ENCODE results near the gene CCDC197.

CCDC197 gene

DNA sequence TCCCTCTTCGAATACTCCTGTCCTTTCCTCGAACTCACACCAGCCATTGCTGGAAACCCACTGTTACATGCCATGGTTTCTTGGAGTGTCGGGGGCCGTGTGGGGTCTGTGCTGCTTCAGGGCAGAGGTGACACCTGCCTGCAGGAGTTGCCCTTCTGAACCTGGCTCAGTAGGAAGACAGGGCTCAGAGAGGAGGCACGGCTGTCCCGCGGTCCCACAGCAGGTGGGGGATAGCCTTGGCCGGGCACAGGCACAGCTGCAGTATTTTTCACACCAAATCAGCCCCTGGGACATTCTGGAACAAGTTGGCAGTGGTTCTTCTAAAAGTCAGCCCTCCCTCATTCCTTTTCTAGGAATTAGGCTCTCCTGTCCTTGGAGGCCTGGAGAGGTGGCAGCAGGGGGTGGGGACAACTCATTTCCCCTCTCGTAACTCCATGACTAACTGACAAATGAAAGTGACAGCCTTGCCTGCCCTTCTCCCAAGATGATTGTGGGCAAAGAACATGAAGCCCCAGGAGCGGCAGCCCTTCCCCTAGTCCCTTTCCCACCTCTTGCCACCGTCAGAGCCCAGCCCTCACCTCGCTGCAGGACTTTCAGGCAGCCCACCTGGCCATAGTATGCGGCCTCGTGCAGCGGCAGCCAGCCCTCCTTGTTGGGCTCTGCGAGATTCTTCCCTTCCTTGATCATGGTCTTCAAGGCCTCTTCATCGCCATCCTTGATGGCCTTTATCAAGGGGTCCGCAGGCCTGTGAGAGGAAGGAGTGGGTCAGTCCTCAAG, 43.2 kb upstream of the CCDC197 start:
- no peak overlapping the region for H3K27ac ChIP-seq
- no peak for TF ChIP-seq ZFX (IDR thresholded peaks at IDR 0.05)
- TF ChIP-seq, protein P1, sequence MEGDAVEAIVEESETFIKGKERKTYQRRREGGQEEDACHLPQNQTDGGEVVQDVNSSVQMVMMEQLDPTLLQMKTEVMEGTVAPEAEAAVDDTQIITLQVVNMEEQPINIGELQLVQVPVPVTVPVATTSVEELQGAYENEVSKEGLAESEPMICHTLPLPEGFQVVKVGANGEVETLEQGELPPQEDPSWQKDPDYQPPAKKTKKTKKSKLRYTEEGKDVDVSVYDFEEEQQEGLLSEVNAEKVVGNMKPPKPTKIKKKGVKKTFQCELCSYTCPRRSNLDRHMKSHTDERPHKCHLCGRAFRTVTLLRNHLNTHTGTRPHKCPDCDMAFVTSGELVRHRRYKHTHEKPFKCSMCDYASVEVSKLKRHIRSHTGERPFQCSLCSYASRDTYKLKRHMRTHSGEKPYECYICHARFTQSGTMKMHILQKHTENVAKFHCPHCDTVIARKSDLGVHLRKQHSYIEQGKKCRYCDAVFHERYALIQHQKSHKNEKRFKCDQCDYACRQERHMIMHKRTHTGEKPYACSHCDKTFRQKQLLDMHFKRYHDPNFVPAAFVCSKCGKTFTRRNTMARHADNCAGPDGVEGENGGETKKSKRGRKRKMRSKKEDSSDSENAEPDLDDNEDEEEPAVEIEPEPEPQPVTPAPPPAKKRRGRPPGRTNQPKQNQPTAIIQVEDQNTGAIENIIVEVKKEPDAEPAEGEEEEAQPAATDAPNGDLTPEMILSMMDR (conservative IDR thresholded peaks at IDR 0.05), result no peak

DNA sequence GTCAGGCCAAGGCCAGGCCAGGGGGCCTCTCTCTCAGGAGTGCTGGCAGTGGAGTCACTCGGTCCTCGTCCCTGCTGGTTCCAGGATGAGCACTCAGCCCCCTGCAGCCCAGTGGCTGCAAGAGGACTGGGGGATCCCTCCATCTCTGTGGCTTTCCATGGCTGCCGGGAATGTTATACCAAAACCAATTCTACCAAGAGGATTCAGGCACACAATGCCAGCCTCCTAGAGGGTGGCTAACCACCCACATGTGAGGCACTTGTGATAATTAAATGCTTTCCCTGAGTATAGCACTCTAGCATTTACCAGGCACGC, 42.6 kb upstream of the CCDC197 start:
- H3K27ac ChIP-seq, result no peak overlapping the region
- no peak for TF ChIP-seq ZFX (IDR thresholded peaks at IDR 0.05)
- TF ChIP-seq, protein P1 (conservative IDR thresholded peaks at IDR 0.05), result no peak

DNA sequence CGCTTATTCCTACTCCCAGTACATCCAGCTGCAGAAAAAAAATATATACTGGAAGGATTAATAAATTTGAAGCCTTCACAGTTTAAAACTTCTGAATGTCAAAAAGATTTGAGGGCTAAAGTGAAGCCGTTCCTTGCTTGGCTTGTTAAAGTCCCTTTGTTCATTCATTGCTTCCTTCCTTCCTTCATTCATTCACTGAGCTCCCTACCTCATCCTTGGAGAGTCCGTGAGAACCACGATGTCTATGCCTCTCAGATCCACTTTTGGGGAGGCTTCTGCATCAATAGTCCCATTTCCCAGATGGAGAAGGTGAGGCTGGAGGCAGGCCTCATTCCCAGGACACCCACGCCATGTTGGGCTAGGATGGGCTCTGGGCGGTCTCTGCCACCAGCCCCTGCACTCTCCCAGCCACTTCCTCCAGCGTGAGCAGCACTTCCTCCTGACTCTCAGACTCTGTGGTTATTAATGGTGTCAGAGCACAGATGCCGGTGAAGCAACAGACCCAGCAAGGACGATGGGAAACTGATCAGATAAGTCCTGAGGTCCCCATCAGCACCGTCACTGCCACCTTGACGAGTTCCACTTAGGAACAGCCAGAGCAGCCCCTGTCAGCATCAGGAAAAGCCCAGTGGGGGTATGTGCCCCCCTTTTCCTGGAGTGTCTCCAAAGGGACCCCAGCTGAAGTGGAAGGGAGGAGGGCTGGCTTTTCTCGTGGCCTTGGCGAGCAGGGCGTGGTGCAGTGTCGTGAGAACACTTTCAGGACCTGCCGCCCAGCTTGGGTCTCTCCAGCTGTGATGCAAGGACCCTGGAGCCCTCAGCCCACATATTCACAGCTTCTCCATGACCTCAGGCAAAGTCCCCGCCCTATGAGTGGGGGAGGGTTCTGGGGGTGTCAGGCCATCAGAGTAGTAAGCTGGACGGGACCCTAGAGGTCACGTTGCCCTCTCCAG, 41.9 kb upstream of the CCDC197 start:
- H3K27ac ChIP-seq, result no peak overlapping the region
- TF ChIP-seq, protein P1 (conservative IDR thresholded peaks at IDR 0.05), result no peak
- TF ChIP-seq ZFX (IDR thresholded peaks at IDR 0.05), result no peak

DNA sequence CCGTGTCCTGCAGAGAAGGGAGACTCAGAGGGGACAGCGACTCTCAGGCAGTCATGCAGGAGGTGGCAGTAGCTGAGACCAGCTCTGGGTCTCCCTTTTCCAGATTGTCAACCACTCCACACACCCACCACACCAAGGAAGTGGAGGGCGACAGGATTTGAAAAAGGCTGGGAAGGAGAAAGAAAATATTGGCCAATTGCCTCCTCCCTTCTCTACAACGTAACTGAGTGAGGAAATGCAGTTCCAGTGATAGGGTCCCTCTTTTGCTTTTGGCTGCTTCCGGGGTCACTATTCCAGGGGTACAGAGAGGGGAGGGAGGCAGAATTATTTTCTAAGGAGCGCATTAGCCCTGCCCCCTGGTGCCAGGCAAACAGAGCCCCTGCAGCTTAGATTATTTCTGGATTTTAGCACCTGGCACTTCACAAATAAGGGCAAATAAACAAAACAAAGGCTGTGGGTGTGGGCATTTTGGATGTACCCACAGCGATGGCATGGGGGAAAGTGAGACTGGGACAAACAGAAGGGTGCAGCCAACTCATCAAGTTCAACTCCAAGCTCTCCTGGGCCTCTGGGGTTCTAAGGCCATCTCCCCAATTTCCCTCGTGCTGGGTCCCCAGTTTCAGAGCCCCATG, 41.1 kb upstream of the CCDC197 start:
- TF ChIP-seq, protein P1 (conservative IDR thresholded peaks at IDR 0.05), result no peak
- TF ChIP-seq ZFX (IDR thresholded peaks at IDR 0.05), result no peak
- no peak overlapping the region for H3K27ac ChIP-seq

DNA sequence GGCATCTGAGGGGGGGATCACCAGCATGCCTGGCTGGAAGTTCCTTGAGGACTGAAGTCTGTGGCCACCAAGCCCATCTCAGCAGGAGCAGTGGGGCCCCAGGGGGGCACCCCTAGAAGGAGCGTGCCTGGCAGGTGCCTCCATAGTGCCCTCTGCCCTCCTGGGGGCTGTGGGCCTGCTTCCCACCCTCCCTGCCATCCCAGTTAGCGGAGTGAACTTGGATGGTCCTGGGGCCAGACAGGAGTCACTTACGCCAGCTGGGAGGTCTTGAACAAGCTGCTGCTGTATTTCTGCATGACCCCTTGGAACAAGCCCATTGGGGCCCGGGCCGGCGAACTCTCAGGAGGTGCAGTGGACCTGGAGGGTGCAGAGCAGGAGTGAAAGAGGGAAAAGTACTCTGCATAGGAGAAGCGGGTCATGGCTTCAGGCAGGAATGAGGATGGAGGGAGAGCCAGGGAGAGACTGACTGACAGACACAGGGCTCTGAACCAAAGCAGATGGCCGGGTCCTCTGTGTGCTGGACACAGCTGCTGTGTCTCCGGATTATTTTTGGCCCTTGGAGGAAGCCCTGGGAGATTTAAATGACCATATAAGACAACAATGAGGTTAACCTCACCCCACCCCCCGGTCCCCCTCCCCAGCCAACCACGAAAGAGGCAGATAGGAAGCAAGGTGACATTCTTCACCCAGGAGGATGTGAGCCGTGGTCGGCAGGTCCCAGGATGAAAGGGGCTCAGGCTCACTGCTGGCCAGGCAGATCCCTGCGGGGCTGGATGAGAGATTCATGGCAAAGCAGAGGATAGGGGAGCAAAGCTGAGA, 40.4 kb upstream of the CCDC197 start:
- no peak overlapping the region for H3K27ac ChIP-seq
- TF ChIP-seq, protein P1 (conservative IDR thresholded peaks at IDR 0.05), result no peak
- TF ChIP-seq ZFX (IDR thresholded peaks at IDR 0.05), result no peak

DNA sequence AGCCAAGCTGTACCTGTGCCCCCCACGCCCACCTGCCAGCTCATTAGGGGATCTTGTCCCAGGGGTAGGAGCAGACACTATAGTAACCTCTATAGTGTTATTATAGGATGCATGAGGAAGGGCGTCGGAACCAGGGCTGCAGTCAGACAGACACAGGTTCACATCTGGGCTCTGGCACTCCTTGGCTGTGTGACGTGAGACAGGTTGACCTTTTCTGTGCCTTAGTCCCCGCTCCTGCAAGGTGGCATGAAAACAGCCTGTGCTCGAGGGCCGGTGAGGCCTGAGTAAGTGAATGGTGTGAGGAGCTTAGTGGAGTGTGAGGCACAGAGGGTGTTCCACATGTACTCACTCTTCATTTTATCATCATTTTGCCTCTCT, 39.8 kb upstream of the CCDC197 start:
- H3K27ac ChIP-seq, result no peak overlapping the region

More for the DNA sequence above, 39.8 kb upstream of the CCDC197 start:
- TF ChIP-seq, protein P1 (conservative IDR thresholded peaks at IDR 0.05), result no peak
- no peak for TF ChIP-seq ZFX (IDR thresholded peaks at IDR 0.05)

Data from C4-2B (cell line).